Left lung (tissue), 10 donors: ENCODE data around the gene AIP. TPM values are rescaled to one million over a fixed set of nuclear protein-coding genes. Genes with fewer than 3 reads are reported as not detected.

Experiments
- ATAC-seq: fragments of 200-7000 bp; cut with Tn5 transposase; one replicate; pipeline ENCODE4 v1.9.1; 2020; ENCODE audit warnings: moderate library complexity
- DNase-seq, 4 donors: peaks; one replicate each; pipeline ENCODE4 v3.0.0-alpha.2; 2013 to 2020
- H3K27ac ChIP-seq, 2 donors: fragments of 200-600 bp; sonication (generic) in 1 of 2; one replicate each; pipeline versions ENCODE4 v1.5.0 to v1.8.0; 2020 to 2021
- H3K27me3 ChIP-seq, 2 donors: fragments of 200-600 bp; sonication (generic) in 1 of 2; one replicate each; pipeline versions ENCODE4 v1.5.0 to v1.8.0; 2020 to 2021
- H3K36me3 ChIP-seq, 2 donors: fragments of 200-600 bp; sonication (generic) in 1 of 2; one replicate each; pipeline versions ENCODE4 v1.5.0 to v1.8.0; 2020 to 2021
- H3K4me1 ChIP-seq, 2 donors: fragments of 200-600 bp; one replicate each; pipeline ENCODE4 v1.8.0; 2021
- H3K4me3 ChIP-seq, 2 donors: fragments of 200-600 bp; sonication (generic) in 1 of 2; one replicate each; pipeline versions ENCODE4 v1.5.0 to v1.8.0; 2020 to 2021; ENCODE audit warnings: mild to moderate bottlenecking in 1 of 2
- H3K9me3 ChIP-seq, 2 donors: fragments of 200-600 bp; sonication (generic) in 1 of 2; one replicate each; pipeline versions ENCODE4 v1.5.0 to v1.8.0; 2020 to 2021
- CTCF ChIP-seq, 2 donors: fragments of 200-600 bp; sonication (generic) in 1 of 2; IDR thresholded peaks; one replicate each; pipeline versions ENCODE4 v1.5.0 to v1.8.0; 2021; ENCODE audit warnings: antibody characterized with exemption in 2 of 2
- intact Hi-C, 2 donors: fragments of 100-400 bp; cut with DNase I; formaldehyde crosslinking; loops; one replicate each; pipeline versions ENCODE4 v1.11.2 to v1.14.2; 2022
- polyA plus RNA-seq, 6 donors: library from polyadenylated mRNA; unstranded; fragments of 120-200 nt; gene quantifications; one replicate each; pipeline ENCODE4 v1.2.1, GENCODE V29; 2013; ENCODE audit not compliant: insufficient read length in 6 of 6
- total RNA-seq, 2 donors: library from RNA; stranded (reverse); fragmentation: NEBNext Ultra II Directional; extraction: Animal tissue kit (Norgen Biotek cat#: 25700); gene quantifications; one replicate each; pipeline ENCODE4 v1.2.1, GENCODE V29; 2021
- donor health status: DM: no; HTN: yes; CAD: no.
- donor health status: DM: no; HTN: no; CAD: no.

The AIP gene
- total and polyA plus RNA-seq, 8 donors = 55.7 to 68.2 (median 61.0) TPM

GRCh38 chr11:67500831-67501715 lies 18.2 kb downstream of the AIP start:
- no peak for ATAC-seq
- TF ChIP-seq CTCF (IDR thresholded peaks at IDR 0.05) = no peak
- intact Hi-C loops = no loop called here

GRCh38 chr11:67501854-67502253 lies 19.0 kb downstream of the AIP start:
- Histone ChIP-seq H3K27me3 (peaks cover 0 to 20% of the 10 kb centered on the region in 2 donors), H3K27ac (no peak overlapping the region), H3K4me3 (no peak overlapping the region), H3K9me3 (no peaks in the 10 kb centered on the region), H3K4me1 (peaks cover 17 to 50% of the 10 kb centered on the region in 2 donors), H3K36me3 (peaks cover 0 to 54% of the 10 kb centered on the region in 2 donors)
- intact Hi-C loops = no loop called here
- DNase-seq = peak in 1 of 4 donors; percentile 69
- no peak for ATAC-seq
- TF ChIP-seq CTCF (IDR thresholded peaks at IDR 0.05) = no peak

More at GRCh38 chr11:67500831-67501715, 18.2 kb downstream of the AIP start:
- peaks cover 0 to 20% of the 10 kb centered on the region in 2 donors for H3K27me3 ChIP-seq
- peaks cover 0 to 58% of the 10 kb centered on the region in 2 donors for H3K36me3 ChIP-seq
- H3K9me3 ChIP-seq = no peaks in the 10 kb centered on the region
- H3K27ac ChIP-seq = no peak overlapping the region
- H3K4me1 ChIP-seq = peaks cover 15 to 42% of the 10 kb centered on the region in 2 donors
- H3K4me3 ChIP-seq = no peak overlapping the region
- DNase-seq = no peak

GRCh38 chr11:67502328-67502979 lies 19.6 kb downstream of the AIP start:
- no peak overlapping the region for H3K4me3 ChIP-seq
- TF ChIP-seq CTCF (IDR thresholded peaks at IDR 0.05) = no peak
- intact Hi-C loops = no loop called here
- H3K4me1 ChIP-seq = peaks cover 23 to 56% of the 10 kb centered on the region in 2 donors
- no peak for ATAC-seq
- peaks cover 0 to 52% of the 10 kb centered on the region in 2 donors for H3K36me3 ChIP-seq
- H3K9me3 ChIP-seq = no peaks in the 10 kb centered on the region
- peaks cover 0 to 20% of the 10 kb centered on the region in 2 donors for H3K27me3 ChIP-seq
- H3K27ac ChIP-seq = no peak overlapping the region
- peak in 1 of 4 donors; percentile 63 for DNase-seq

GRCh38 chr11:67503119-67504004 lies 20.5 kb downstream of the AIP start:
- DNase-seq (peak in 1 of 4 donors; percentile 69), ATAC-seq (no peak)
- H3K27me3 ChIP-seq = peaks cover 0 to 20% of the 10 kb centered on the region in 2 donors
- TF ChIP-seq CTCF (IDR thresholded peaks at IDR 0.05) = no peak
- no peaks in the 10 kb centered on the region for H3K9me3 ChIP-seq
- H3K27ac ChIP-seq = no peak overlapping the region
- H3K4me3 ChIP-seq = peak overlapping the region; percentile 50 to 94
- intact Hi-C loops = no loop called here
- peaks cover 0 to 43% of the 10 kb centered on the region in 2 donors for H3K36me3 ChIP-seq
- H3K4me1 ChIP-seq = peaks cover 24 to 59% of the 10 kb centered on the region in 2 donors
